ENCODE results near the gene SLC44A2. TPM values are rescaled to one million over a fixed set of nuclear protein-coding genes. Genes with fewer than 3 reads are reported as not detected.

Gene SLC44A2
- total RNA-seq, 2 donors from 2014 or later, result 106 to 240 TPM

DNA sequence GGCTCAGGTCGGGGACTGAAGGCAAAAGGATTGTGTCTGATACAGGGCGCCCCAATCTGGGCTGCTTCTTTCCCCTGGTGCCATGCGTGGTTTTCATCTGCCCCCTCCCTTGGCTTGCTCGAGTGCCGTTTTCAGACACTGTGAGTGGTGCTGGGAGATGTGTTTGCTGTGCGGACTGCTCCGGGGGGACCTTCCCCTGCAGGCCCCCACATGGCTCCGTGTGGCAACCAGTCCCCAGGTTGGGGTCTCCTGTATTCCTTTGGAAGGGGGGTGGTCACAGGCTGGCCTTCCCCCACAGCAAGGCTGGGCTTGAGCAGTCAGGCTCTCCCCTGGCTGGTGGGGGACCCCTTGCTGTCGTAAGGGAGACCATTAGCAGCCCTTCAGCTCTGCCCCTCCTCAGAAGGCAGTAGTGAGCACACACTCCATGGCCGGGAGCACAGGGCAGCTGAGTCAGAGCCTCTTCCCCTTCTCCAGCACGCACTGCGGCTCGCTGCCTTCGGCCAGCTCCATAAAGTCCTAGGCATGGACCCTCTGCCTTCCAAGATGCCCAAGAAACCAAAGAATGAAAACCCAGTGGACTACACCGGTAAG, 55.3 kb downstream of the SLC44A2 start:
- no peaks in the 10 kb centered on the region for H3K4me1 Mint-ChIP-seq
- Histone ChIP-seq H3K4me3 (ENCODE audit: low read length) (no peak overlapping the region), H3K27me3 (ENCODE audit: control insufficient read depth, insufficient read depth, low read length, poor library complexity, severe bottlenecking) (no peaks in the 10 kb centered on the region), H3K27ac (ENCODE audit: low read depth, low read length) (no peak overlapping the region), H3K4me1 (ENCODE audit: control insufficient read depth, insufficient read depth, low read length) (no peaks in the 10 kb centered on the region), H3K36me3 (ENCODE audit: control insufficient read depth, insufficient read depth, low read length) (peaks cover 94% of the 10 kb centered on the region), H3K9ac (ENCODE audit: extremely low read depth, low read length, poor library complexity, severe bottlenecking) (no peak overlapping the region), H3K9me3 (ENCODE audit: control insufficient read depth, low read length) (no peaks in the 10 kb centered on the region)
- H3K36me3 Mint-ChIP-seq (ENCODE audit: low read depth), result peaks cover 86% of the 10 kb centered on the region
- no peaks in the 10 kb centered on the region for H3K9me3 Mint-ChIP-seq
- 97 to 98% methylated on average over 8 to 15 of the region's 15 CpGs for WGBS, 2 experiments (ENCODE audit: insufficient coverage in 1 of 2, insufficient read length in 1 of 2)
- H3K4me3 Mint-ChIP-seq, result no peak overlapping the region
- TF ChIP-seq CTCF (conservative IDR thresholded peaks at IDR 0.05), result no peak
- DNase-seq, result no peak
- H3K27me3 Mint-ChIP-seq (ENCODE audit: insufficient read depth), result no peaks in the 10 kb centered on the region
- H3K27ac Mint-ChIP-seq, result peak overlapping the region; percentile 55

- 95 to 97% methylated on average over 3 to 4 of the region's 4 CpGs for WGBS, 2 experiments (ENCODE audit: insufficient coverage in 1 of 2, insufficient read length in 1 of 2)
- no peak for DNase-seq
- Histone ChIP-seq H3K4me1 (ENCODE audit: control insufficient read depth, insufficient read depth, low read length) (no peaks in the 10 kb centered on the region), H3K36me3 (ENCODE audit: control insufficient read depth, insufficient read depth, low read length) (peaks cover 99% of the 10 kb centered on the region), H3K9me3 (ENCODE audit: control insufficient read depth, low read length) (no peaks in the 10 kb centered on the region), H3K9ac (ENCODE audit: extremely low read depth, low read length, poor library complexity, severe bottlenecking) (no peak overlapping the region), H3K4me3 (ENCODE audit: low read length) (no peak overlapping the region), H3K27me3 (ENCODE audit: control insufficient read depth, insufficient read depth, low read length, poor library complexity, severe bottlenecking) (no peaks in the 10 kb centered on the region), H3K27ac (ENCODE audit: low read depth, low read length) (no peak overlapping the region)
- H3K27ac Mint-ChIP-seq, result no peak overlapping the region
- H3K9me3 Mint-ChIP-seq, result no peaks in the 10 kb centered on the region
- H3K4me3 Mint-ChIP-seq, result no peak overlapping the region
- H3K4me1 Mint-ChIP-seq, result no peaks in the 10 kb centered on the region
- H3K27me3 Mint-ChIP-seq (ENCODE audit: insufficient read depth), result no peaks in the 10 kb centered on the region
- H3K36me3 Mint-ChIP-seq (ENCODE audit: low read depth), result peaks cover 86% of the 10 kb centered on the region
- no peak for TF ChIP-seq CTCF (conservative IDR thresholded peaks at IDR 0.05)
Measured at GRCh38 chr19:10681658-10682057, 56.3 kb downstream of the SLC44A2 start.

- DNase-seq, result no peak
- H3K36me3 Mint-ChIP-seq (ENCODE audit: low read depth), result peaks cover 85% of the 10 kb centered on the region
- WGBS, 2 experiments (ENCODE audit: insufficient coverage in 1 of 2, insufficient read length in 1 of 2), result 93 to 95% methylated on average over 15 of the region's 15 CpGs
- H3K27me3 Mint-ChIP-seq (ENCODE audit: insufficient read depth), result no peaks in the 10 kb centered on the region
- no peaks in the 10 kb centered on the region for H3K4me1 ChIP-seq (ENCODE audit: control insufficient read depth, insufficient read depth, low read length)
- H3K4me3 Mint-ChIP-seq, result no peak overlapping the region
- H3K27ac Mint-ChIP-seq, result peak overlapping the region; percentile 44
- H3K9me3 ChIP-seq (ENCODE audit: control insufficient read depth, low read length), result no peaks in the 10 kb centered on the region
- peak overlapping the region; percentile 24 for H3K27ac ChIP-seq (ENCODE audit: low read depth, low read length)
- peaks cover 97% of the 10 kb centered on the region for H3K36me3 ChIP-seq (ENCODE audit: control insufficient read depth, insufficient read depth, low read length)
- H3K4me1 Mint-ChIP-seq, result no peaks in the 10 kb centered on the region
- H3K9ac ChIP-seq (ENCODE audit: extremely low read depth, low read length, poor library complexity, severe bottlenecking), result no peak overlapping the region
- H3K4me3 ChIP-seq (ENCODE audit: low read length), result no peak overlapping the region
- TF ChIP-seq CTCF (conservative IDR thresholded peaks at IDR 0.05), result no peak
- no peaks in the 10 kb centered on the region for H3K9me3 Mint-ChIP-seq
- no peaks in the 10 kb centered on the region for H3K27me3 ChIP-seq (ENCODE audit: control insufficient read depth, insufficient read depth, low read length, poor library complexity, severe bottlenecking)
Measured at GRCh38 chr19:10682397-10683063, 57.2 kb downstream of the SLC44A2 start.
